ENCODE measurements around the gene FLYWCH2. TPM values are rescaled to one million over a fixed set of nuclear protein-coding genes. Genes with fewer than 3 reads are reported as not detected.
A peak's percentile ranks its signal among the peaks of the same experiment; 100 is the strongest.

FLYWCH2 gene
- total and polyA plus RNA-seq, 2 of the 13 experiments (the other 11 are each of a cell fraction or from before 2014, with no cell fraction given), result 16.9 to 19.8 TPM

- TF ChIP-seq SMYD3 (CRISPR knock-in tag; IDR thresholded peaks at IDR 0.05) (no peak), ZNF18 (CRISPR knock-in tag; IDR thresholded peaks at IDR 0.05; ENCODE audit: insufficient replicate concordance) (no peak), TRAFD1 (CRISPR knock-in tag; IDR thresholded peaks at IDR 0.05; ENCODE audit: borderline replicate concordance) (0 out of 2 replicates have a peak, but pooled peaks have one; percentile 15), AKNA (CRISPR knock-in tag; IDR thresholded peaks at IDR 0.05; ENCODE audit: borderline replicate concordance) (no peak), ZNF354B (CRISPR knock-in tag; IDR thresholded peaks at IDR 0.05) (no peak), NR2C2 (CRISPR knock-in tag; IDR thresholded peaks at IDR 0.05; ENCODE audit: borderline replicate concordance) (no peak), TCF7L2 (IDR thresholded peaks at IDR 0.05; ENCODE audit: low read depth, low read length) (no peak), RERE (CRISPR knock-in tag; IDR thresholded peaks at IDR 0.05; ENCODE audit: low read depth) (no peak), PCBP1 (IDR thresholded peaks at IDR 0.05; ENCODE audit: borderline replicate concordance, low read depth, low read length) (0 out of 2 replicates have a peak, but pooled peaks have one; percentile 1), FOXP4 (CRISPR knock-in tag; IDR thresholded peaks at IDR 0.05) (no peak)
These were observed 999 bp upstream of the FLYWCH2 start (continued) for GRCh38 chr16:2881783-2882649.

Measured in HepG2 (cell line).